HG03097 (cell line): ENCODE measurements around the gene GTF2F1.
"Not testable (repeated sequence)": the region's sequence is repeated elsewhere in the genome, so short reads cannot be mapped to it uniquely, and the experiment has no call there.

Experiments
- ATAC-seq: cut with Tn5 transposase; IDR thresholded peaks from one replicate; pipeline ENCODE4 v1.9.1; 2021; ENCODE audit not compliant: unreplicated experiment, low FRiP score

Gene GTF2F1

GRCh38 chr19:6418562-6418932, 25.6 kb upstream of the GTF2F1 start:
- no peak for ATAC-seq

GRCh38 chr19:6417713-6418561, 25.0 kb upstream of the GTF2F1 start:
- no peak for ATAC-seq

GRCh38 chr19:6416658-6417405, 23.9 kb upstream of the GTF2F1 start:
- ATAC-seq: no peak

- no peak for ATAC-seq
Measured at GRCh38 chr19:6415591-6416190, 22.7 kb upstream of the GTF2F1 start.

GRCh38 chr19:6414793-6415590, 22.0 kb upstream of the GTF2F1 start:
- ATAC-seq: no peak

GRCh38 chr19:6413721-6414643, 21.0 kb upstream of the GTF2F1 start:
- ATAC-seq: no peak

GRCh38 chr19:6413291-6413690, 20.3 kb upstream of the GTF2F1 start:
- ATAC-seq: no peak

GRCh38 chr19:6412447-6413091, 19.6 kb upstream of the GTF2F1 start:
- no peak for ATAC-seq

GRCh38 chr19:6412061-6412446, 19.1 kb upstream of the GTF2F1 start:
- ATAC-seq: no peak

- ATAC-seq: no peak
Measured at GRCh38 chr19:6409346-6409745, 16.4 kb upstream of the GTF2F1 start.

- no peak for ATAC-seq
Measured at GRCh38 chr19:6406401-6406800, 13.4 kb upstream of the GTF2F1 start.

GRCh38 chr19:6402837-6403608, 10.1 kb upstream of the GTF2F1 start:
- no peak for ATAC-seq

- no peak for ATAC-seq
Measured at GRCh38 chr19:6402058-6402457, 9.1 kb upstream of the GTF2F1 start.

- ATAC-seq: not testable (repeated sequence)
Measured at GRCh38 chr19:6400062-6400944, 7.3 kb upstream of the GTF2F1 start.

GRCh38 chr19:6396305-6396704, 3.3 kb upstream of the GTF2F1 start:
- ATAC-seq: no peak

- ATAC-seq: no peak
Measured at GRCh38 chr19:6394831-6395230, 1.9 kb upstream of the GTF2F1 start.

- peak; percentile 11 for ATAC-seq
Measured at GRCh38 chr19:6393983-6394412, 1.0 kb upstream of the GTF2F1 start.
